HEK293 (cell line): ENCODE results near the gene IGF2BP2.

Source experiments
- CTCF ChIA-PET: fragments of 350-600 bp; formaldehyde crosslinking; extraction: SDS; loops from one replicate; lab custom pipeline; 2021; ENCODE audit warnings: antibody characterized with exemption; lab: Yijun Ruan, JAX
- POLR2A ChIA-PET: fragments of 300-600 bp; formaldehyde crosslinking; extraction: SDS; loops from one replicate; lab custom pipeline; 2020; ENCODE audit warnings: antibody characterized with exemption, inconsistent platforms; lab: Yijun Ruan, JAX
- H3K27ac ChIP-seq: fragments of 200-500 bp; sonication (Bioruptor generic); 2 replicates; pipeline ENCODE4 v1.5.1; 2014; ENCODE audit warnings: low read depth, low read length, control low read depth, inconsistent platforms; ENCODE audit errors: extremely low read depth
- H3K36me3 ChIP-seq, 2 experiments: fragments of 200-500 bp in 1 of 2; sonication (Bioruptor generic) in 1 of 2; 1 replicate in 1 of 2; 2 replicates in 1 of 2; pipeline ENCODE4 v1.5.1; 2014 to 2017; ENCODE audit warnings: inconsistent platforms in 2 of 2, low read length in 2 of 2; ENCODE audit not compliant: control insufficient read depth in 2 of 2, insufficient read depth in 1 of 2
- H3K4me1 ChIP-seq: fragments of 200-500 bp; sonication (Bioruptor generic); 2 replicates; pipeline ENCODE4 v1.5.1; 2014; ENCODE audit warnings: mild to moderate bottlenecking, low read length, inconsistent platforms; ENCODE audit not compliant: control insufficient read depth, insufficient read depth
- H3K4me3 ChIP-seq: 2 replicates; pipeline ENCODE4 v1.5.1; 2011; ENCODE audit warnings: low read depth, mild to moderate bottlenecking, control low read depth, low read length, moderate library complexity
- H3K9me3 ChIP-seq: fragments of 200-500 bp; sonication (Bioruptor generic); 2 replicates; pipeline ENCODE4 v1.5.1; 2014; ENCODE audit warnings: low read depth, low read length, inconsistent platforms; ENCODE audit not compliant: control insufficient read depth, insufficient read depth
- MZF1 ChIP-seq: fragments of 450-650 bp; formaldehyde crosslinking; IDR thresholded peaks from 2 replicates; pipeline ENCODE4 v1.5.1; 2017; ENCODE audit warnings: missing biosample characterization, missing genetic modification characterization, borderline replicate concordance
- OVOL3 ChIP-seq: fragments of 450-650 bp; formaldehyde crosslinking; IDR thresholded peaks from 2 replicates; pipeline ENCODE4 v1.5.1; 2016; ENCODE audit warnings: missing biosample characterization, missing genetic modification characterization
- SCRT1 ChIP-seq: fragments of 450-650 bp; formaldehyde crosslinking; IDR thresholded peaks from 2 replicates; pipeline ENCODE4 v1.5.1; 2016; ENCODE audit warnings: missing biosample characterization, missing genetic modification characterization, borderline replicate concordance
- SP2 ChIP-seq: fragments of 450-650 bp; formaldehyde crosslinking; IDR thresholded peaks from 2 replicates; pipeline ENCODE4 v1.5.1; 2016; ENCODE audit warnings: missing biosample characterization, missing genetic modification characterization
- ZFP69B ChIP-seq: fragments of 450-650 bp; formaldehyde crosslinking; IDR thresholded peaks from 2 replicates; pipeline ENCODE4 v1.5.1; 2016; ENCODE audit warnings: missing biosample characterization, missing genetic modification characterization
- ZNF114 ChIP-seq: fragments of 450-650 bp; formaldehyde crosslinking; IDR thresholded peaks from 2 replicates; pipeline ENCODE4 v1.5.0; 2017; ENCODE audit warnings: missing biosample characterization, missing genetic modification characterization
- ZNF132 ChIP-seq: fragments of 450-650 bp; formaldehyde crosslinking; IDR thresholded peaks from 2 replicates; pipeline ENCODE4 v1.5.1; 2017; ENCODE audit warnings: missing biosample characterization, missing genetic modification characterization, borderline replicate concordance
- ZNF184 ChIP-seq: fragments of 450-650 bp; IDR thresholded peaks from 2 replicates; pipeline ENCODE4 v1.5.1; 2018; ENCODE audit warnings: missing biosample characterization, mild to moderate bottlenecking, missing genetic modification characterization
- ZNF202 ChIP-seq: fragments of 450-650 bp; formaldehyde crosslinking; IDR thresholded peaks from 2 replicates; pipeline ENCODE4 v1.5.1; 2016; ENCODE audit warnings: missing biosample characterization, missing genetic modification characterization, borderline replicate concordance
- ZNF302 ChIP-seq: fragments of 450-650 bp; formaldehyde crosslinking; IDR thresholded peaks from 2 replicates; pipeline ENCODE4 v1.5.1; 2016; ENCODE audit warnings: missing biosample characterization, missing genetic modification characterization, low read depth
- ZNF324 ChIP-seq: fragments of 450-650 bp; formaldehyde crosslinking; IDR thresholded peaks from 2 replicates; pipeline ENCODE4 v1.5.1; 2016; ENCODE audit warnings: missing biosample characterization, missing genetic modification characterization
- ZNF501 ChIP-seq: fragments of 450-650 bp; formaldehyde crosslinking; IDR thresholded peaks from 2 replicates; pipeline ENCODE4 v1.5.1; 2016; ENCODE audit warnings: missing biosample characterization, missing genetic modification characterization
- ZNF561 ChIP-seq: fragments of 450-650 bp; IDR thresholded peaks from 2 replicates; pipeline ENCODE4 v1.5.1; 2018; ENCODE audit warnings: missing biosample characterization, missing genetic modification characterization, borderline replicate concordance
- ZNF610 ChIP-seq: fragments of 450-650 bp; formaldehyde crosslinking; IDR thresholded peaks from 2 replicates; pipeline ENCODE4 v1.5.1; 2016; ENCODE audit warnings: missing biosample characterization, missing genetic modification characterization, borderline replicate concordance
- ZNF623 ChIP-seq: fragments of 450-650 bp; formaldehyde crosslinking; IDR thresholded peaks from 2 replicates; pipeline ENCODE4 v1.5.1; 2016; ENCODE audit warnings: missing biosample characterization, missing genetic modification characterization
- ZNF626 ChIP-seq: fragments of 450-650 bp; sonication (Bioruptor Pico); formaldehyde crosslinking; IDR thresholded peaks from 2 replicates; pipeline ENCODE4 v1.5.1; 2018; ENCODE audit warnings: missing biosample characterization, missing genetic modification characterization, inconsistent platforms
- ZNF837 ChIP-seq: fragments of 450-650 bp; formaldehyde crosslinking; IDR thresholded peaks from 2 replicates; pipeline ENCODE4 v1.5.1; 2016; ENCODE audit warnings: missing biosample characterization, missing genetic modification characterization
- TF ChIP-seq, protein P1 (sequence below): fragments of 450-650 bp; formaldehyde crosslinking; IDR thresholded peaks from 2 replicates; pipeline ENCODE4 v1.5.1; 2016; ENCODE audit warnings: missing biosample characterization, missing genetic modification characterization, low read depth
- TF ChIP-seq, protein P2 (sequence below): fragments of 450-650 bp; formaldehyde crosslinking; IDR thresholded peaks from 2 replicates; pipeline ENCODE4 v1.5.1; 2017; ENCODE audit warnings: missing biosample characterization, missing genetic modification characterization
- TF ChIP-seq, protein P3 (sequence below): fragments of 450-650 bp; formaldehyde crosslinking; IDR thresholded peaks from 2 replicates; pipeline ENCODE4 v1.5.1; 2017; ENCODE audit warnings: missing biosample characterization, missing genetic modification characterization
- TF ChIP-seq, protein P4 (sequence below): IDR thresholded peaks from 2 replicates; pipeline ENCODE4 v1.6.1; 2011; ENCODE audit warnings: mild to moderate bottlenecking, low read depth, low read length, borderline replicate concordance

IGF2BP2 gene

DNA sequence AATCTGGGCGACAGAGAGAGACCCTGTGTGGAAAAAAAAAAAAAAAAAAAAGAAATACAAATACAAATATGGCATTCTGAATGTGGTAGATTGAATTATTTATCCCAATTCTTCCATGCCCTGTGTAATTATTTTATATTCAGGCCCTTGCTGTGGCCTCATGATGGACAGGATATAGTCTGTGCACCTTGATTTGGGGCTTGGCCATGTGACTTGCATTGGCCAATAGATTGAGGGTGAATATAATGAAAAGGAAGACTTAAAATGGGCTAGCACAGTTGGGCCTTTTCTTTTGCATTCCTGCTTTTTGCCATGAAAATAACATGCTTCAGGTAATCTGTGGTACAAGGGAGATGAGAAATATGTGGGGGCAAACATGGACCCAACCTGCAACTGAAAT is 27.1 kb upstream of the IGF2BP2 start:
- no peaks in the 10 kb centered on the region for H3K4me1 ChIP-seq
- TF ChIP-seq ZNF837 (no peak), MZF1 (no peak), ZNF626 (tag by site-specific recombination) (no peak), ZNF132 (tag by site-specific recombination) (no peak), ZNF610 (no peak), ZNF324 (tag by site-specific recombination) (no peak), ZNF114 (tag by site-specific recombination) (no peak), ZNF202 (tag by site-specific recombination) (no peak), OVOL3 (tag by site-specific recombination) (no peak), ZNF184 (tag by site-specific recombination) (no peak), SCRT1 (tag by site-specific recombination) (no peak), SP2 (tag by site-specific recombination) (no peak), ZFP69B (tag by site-specific recombination) (no peak), ZNF302 (no peak), ZNF561 (tag by site-specific recombination) (no peak), ZNF623 (tag by site-specific recombination) (no peak)
- TF ChIP-seq, protein P1, sequence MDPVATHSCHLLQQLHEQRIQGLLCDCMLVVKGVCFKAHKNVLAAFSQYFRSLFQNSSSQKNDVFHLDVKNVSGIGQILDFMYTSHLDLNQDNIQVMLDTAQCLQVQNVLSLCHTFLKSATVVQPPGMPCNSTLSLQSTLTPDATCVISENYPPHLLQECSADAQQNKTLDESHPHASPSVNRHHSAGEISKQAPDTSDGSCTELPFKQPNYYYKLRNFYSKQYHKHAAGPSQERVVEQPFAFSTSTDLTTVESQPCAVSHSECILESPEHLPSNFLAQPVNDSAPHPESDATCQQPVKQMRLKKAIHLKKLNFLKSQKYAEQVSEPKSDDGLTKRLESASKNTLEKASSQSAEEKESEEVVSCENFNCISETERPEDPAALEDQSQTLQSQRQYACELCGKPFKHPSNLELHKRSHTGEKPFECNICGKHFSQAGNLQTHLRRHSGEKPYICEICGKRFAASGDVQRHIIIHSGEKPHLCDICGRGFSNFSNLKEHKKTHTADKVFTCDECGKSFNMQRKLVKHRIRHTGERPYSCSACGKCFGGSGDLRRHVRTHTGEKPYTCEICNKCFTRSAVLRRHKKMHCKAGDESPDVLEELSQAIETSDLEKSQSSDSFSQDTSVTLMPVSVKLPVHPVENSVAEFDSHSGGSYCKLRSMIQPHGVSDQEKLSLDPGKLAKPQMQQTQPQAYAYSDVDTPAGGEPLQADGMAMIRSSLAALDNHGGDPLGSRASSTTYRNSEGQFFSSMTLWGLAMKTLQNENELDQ (tag by site-specific recombination) = no peak
- TF ChIP-seq, all 188 proteins: peak for 0
- H3K9me3 ChIP-seq = no peaks in the 10 kb centered on the region
- no peak overlapping the region for H3K27ac ChIP-seq
- CTCF ChIA-PET = no interaction called here
- H3K4me3 ChIP-seq = no peak overlapping the region
- H3K36me3 ChIP-seq = no peaks in the 10 kb centered on the region
- POLR2A ChIA-PET = no interaction called here

DNA sequence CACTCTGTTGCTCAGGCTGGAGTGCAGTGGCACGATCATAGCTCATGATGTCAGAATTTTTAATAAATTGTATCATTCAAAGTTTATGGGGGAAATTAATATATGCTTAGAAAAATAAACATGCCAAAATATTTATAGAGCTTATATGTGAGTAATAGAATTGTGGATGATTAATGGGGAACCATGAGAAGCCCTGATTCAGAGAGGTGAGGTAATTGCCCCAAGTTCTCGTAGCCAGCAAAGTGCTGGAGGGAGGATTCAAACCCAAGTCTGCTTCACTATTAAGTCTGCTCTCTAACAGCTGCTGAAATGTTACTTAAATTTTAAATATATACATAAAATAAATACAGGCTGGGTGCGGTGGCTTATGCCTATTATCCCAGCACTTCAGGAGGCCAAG is 26.2 kb upstream of the IGF2BP2 start:
- H3K4me1 ChIP-seq = no peaks in the 10 kb centered on the region
- ChIA-PET POLR2A (no interaction called here), CTCF (no interaction called here)
- H3K9me3 ChIP-seq = no peaks in the 10 kb centered on the region
- H3K27ac ChIP-seq = no peak overlapping the region
- TF ChIP-seq ZNF501 (tag by site-specific recombination) (no peak), ZFP69B (tag by site-specific recombination) (no peak), ZNF302 (no peak)
- TF ChIP-seq, protein P2, sequence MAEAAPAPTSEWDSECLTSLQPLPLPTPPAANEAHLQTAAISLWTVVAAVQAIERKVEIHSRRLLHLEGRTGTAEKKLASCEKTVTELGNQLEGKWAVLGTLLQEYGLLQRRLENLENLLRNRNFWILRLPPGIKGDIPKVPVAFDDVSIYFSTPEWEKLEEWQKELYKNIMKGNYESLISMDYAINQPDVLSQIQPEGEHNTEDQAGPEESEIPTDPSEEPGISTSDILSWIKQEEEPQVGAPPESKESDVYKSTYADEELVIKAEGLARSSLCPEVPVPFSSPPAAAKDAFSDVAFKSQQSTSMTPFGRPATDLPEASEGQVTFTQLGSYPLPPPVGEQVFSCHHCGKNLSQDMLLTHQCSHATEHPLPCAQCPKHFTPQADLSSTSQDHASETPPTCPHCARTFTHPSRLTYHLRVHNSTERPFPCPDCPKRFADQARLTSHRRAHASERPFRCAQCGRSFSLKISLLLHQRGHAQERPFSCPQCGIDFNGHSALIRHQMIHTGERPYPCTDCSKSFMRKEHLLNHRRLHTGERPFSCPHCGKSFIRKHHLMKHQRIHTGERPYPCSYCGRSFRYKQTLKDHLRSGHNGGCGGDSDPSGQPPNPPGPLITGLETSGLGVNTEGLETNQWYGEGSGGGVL (tag by site-specific recombination) = no peak
- TF ChIP-seq, protein P3, sequence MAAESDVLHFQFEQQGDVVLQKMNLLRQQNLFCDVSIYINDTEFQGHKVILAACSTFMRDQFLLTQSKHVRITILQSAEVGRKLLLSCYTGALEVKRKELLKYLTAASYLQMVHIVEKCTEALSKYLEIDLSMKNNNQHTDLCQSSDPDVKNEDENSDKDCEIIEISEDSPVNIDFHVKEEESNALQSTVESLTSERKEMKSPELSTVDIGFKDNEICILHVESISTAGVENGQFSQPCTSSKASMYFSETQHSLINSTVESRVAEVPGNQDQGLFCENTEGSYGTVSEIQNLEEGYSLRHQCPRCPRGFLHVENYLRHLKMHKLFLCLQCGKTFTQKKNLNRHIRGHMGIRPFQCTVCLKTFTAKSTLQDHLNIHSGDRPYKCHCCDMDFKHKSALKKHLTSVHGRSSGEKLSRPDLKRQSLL (tag by site-specific recombination) = no peak
- TF ChIP-seq, protein P4, sequence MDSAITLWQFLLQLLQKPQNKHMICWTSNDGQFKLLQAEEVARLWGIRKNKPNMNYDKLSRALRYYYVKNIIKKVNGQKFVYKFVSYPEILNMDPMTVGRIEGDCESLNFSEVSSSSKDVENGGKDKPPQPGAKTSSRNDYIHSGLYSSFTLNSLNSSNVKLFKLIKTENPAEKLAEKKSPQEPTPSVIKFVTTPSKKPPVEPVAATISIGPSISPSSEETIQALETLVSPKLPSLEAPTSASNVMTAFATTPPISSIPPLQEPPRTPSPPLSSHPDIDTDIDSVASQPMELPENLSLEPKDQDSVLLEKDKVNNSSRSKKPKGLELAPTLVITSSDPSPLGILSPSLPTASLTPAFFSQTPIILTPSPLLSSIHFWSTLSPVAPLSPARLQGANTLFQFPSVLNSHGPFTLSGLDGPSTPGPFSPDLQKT = no peak
- no peaks in the 10 kb centered on the region for H3K36me3 ChIP-seq
- H3K4me3 ChIP-seq = no peak overlapping the region
